Adrenal gland (tissue), 12 donors: ENCODE measurements around the gene PSG11. TPM values are rescaled to one million over a fixed set of nuclear protein-coding genes. Genes with fewer than 3 reads are reported as not detected.
"Not testable (repeated sequence)": the region's sequence is repeated elsewhere in the genome, so short reads cannot be mapped to it uniquely, and the experiment has no call there.

Experiments
- DNase-seq, 7 donors: peaks; one replicate each; pipeline ENCODE4 v3.0.0-alpha.2; 2019 to 2020
- H3K27ac ChIP-seq, 5 donors: fragments of 200-600 bp; sonication (generic) in 4 of 5; 1 replicate in 3 of 5; 2 replicates in 2 of 5; pipeline versions ENCODE4 v1.5.1 to v1.8.0; 2016 to 2020; ENCODE audit warnings: mild to moderate bottlenecking in 1 of 5
- H3K27me3 ChIP-seq: fragments of 200-600 bp; 2 replicates; pipeline ENCODE4 v1.8.0; 2021
- H3K36me3 ChIP-seq, 2 donors: fragments of 200-600 bp; replicated peaks in 1 of 2; 1 replicate in 1 of 2; 2 replicates in 1 of 2; pipeline versions ENCODE4 v1.5.1 to v1.8.0; 2018 to 2022
- H3K4me1 ChIP-seq, 2 donors: fragments of 200-600 bp; replicated peaks in 1 of 2; 1 replicate in 1 of 2; 2 replicates in 1 of 2; pipeline versions ENCODE4 v1.5.1 to v1.8.0; 2018 to 2021
- H3K4me3 ChIP-seq, 4 donors: fragments of 200-600 bp; sonication (generic) in 3 of 4; one replicate each; pipeline ENCODE4 v1.5.1; 2016 to 2018
- H3K9me3 ChIP-seq, 3 donors: fragments of 200-600 bp; sonication (generic) in 1 of 3; replicated peaks in 1 of 3; 1 replicate in 2 of 3; 2 replicates in 1 of 3; pipeline versions ENCODE4 v1.5.1 to v1.8.0; 2016 to 2021
- POLR2A ChIP-seq, 2 donors: fragments of 450-650 bp; IDR thresholded peaks; one replicate each; pipeline ENCODE4 v1.6.1; 2017; ENCODE audit warnings: antibody characterized with exemption in 2 of 2, mild to moderate bottlenecking in 2 of 2, moderate library complexity in 1 of 2
- WGBS, 4 donors: extraction: QIAGEN DNeasy Blood & Tissue Kit in 2 of 4; methylation state at CpG; one replicate each; pipeline versions ENCODE4 v1.1.5 to v1.1.7; 2013 to 2017; 5-methylcytosine and 5-hydroxymethylcytosine counted together
- intact Hi-C, 2 donors: fragments of 100-400 bp; cut with DNase I; formaldehyde crosslinking; loops; one replicate each; pipeline versions ENCODE4 v1.14.1 to v1.15.0; 2022 to 2023
- polyA plus RNA-seq, 3 donors: library from polyadenylated mRNA; stranded (reverse); fragments of 200-250 nt in 2 of 3; fragments of 350-450 nt in 1 of 3; fragmentation: Illumina TruSeq in 1 of 3; extraction: RNeasy Lipid Tissue Mini Kit (QIAGEN cat#74804) in 1 of 3; gene quantifications; one replicate each; pipeline ENCODE4 v1.2.3, GENCODE V29; 2013 to 2014
- total RNA-seq, 9 donors: library from RNA; depleted of rRNA in 4 of 9; stranded (reverse); fragments of >200 nt in 4 of 9; fragments of 120-200 nt in 1 of 9; fragmentation: NEBNext Ultra II Directional in 1 of 9; extraction: Animal tissue kit (Norgen Biotek cat#: 25700) in 1 of 9; gene quantifications; one replicate each; pipeline versions ENCODE4 v1.1.0 to v1.2.4, GENCODE V29; 2013 to 2023
- TF ChIP-seq, protein P1 (sequence below), 6 experiments: fragments of 450-650 bp in 4 of 6; fragments of 200-600 bp in 2 of 6; sonication (generic) in 1 of 6; IDR thresholded peaks; 1 replicate in 5 of 6; 2 replicates in 1 of 6; pipeline versions ENCODE4 v1.5.1 to v1.8.0; 2016 to 2021; ENCODE audit warnings: antibody characterized with exemption in 6 of 6, mild to moderate bottlenecking in 2 of 6, moderate library complexity in 1 of 6
- donor health status: healthy with polysubstance abuse.
- donor health status: Bipolar disorder and iron deficiency.
- donor health status: DM: yes; HTN: yes; CAD: no.
- donor health status: DM: no; HTN: no; CAD: no.
- donor health status: DM: no; HTN: no; CAD: no.
- donor health status: DM: yes; HTN: yes; CAD: no.

The PSG11 gene
- total and polyA plus RNA-seq, 12 donors, result not detected

DNA sequence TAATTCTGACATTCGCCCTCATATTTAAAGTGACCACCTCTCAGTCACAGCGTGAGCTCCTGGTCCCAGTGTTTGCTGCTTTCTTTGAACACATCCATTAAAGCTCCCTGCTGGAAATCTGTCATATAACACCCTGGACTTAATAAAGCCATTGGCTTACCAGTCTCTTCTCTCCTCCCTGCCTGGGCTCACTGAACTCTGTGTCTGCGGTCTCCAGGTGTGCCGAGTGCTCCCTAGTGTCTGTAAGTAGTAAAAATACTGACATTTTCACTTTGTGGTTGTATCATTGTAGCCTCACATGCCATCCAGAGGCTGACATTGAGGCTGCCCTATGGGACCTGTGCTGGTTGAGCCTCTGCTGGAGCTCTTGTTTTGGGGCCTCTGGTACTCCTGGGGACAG lies 2.6 kb upstream of the PSG11 start:
- H3K36me3 ChIP-seq, result no peaks in the 10 kb centered on the region
- no peak for DNase-seq
- no peaks in the 10 kb centered on the region for H3K27me3 ChIP-seq
- no peak overlapping the region for H3K27ac ChIP-seq
- no peaks in the 10 kb centered on the region for H3K4me1 ChIP-seq
- 65 to 76% (median 70%) methylated on average over 4 of the region's 4 CpGs for WGBS, 4 donors
- no peak for TF ChIP-seq POLR2A (IDR thresholded peaks at IDR 0.05)
- TF ChIP-seq, protein P1, sequence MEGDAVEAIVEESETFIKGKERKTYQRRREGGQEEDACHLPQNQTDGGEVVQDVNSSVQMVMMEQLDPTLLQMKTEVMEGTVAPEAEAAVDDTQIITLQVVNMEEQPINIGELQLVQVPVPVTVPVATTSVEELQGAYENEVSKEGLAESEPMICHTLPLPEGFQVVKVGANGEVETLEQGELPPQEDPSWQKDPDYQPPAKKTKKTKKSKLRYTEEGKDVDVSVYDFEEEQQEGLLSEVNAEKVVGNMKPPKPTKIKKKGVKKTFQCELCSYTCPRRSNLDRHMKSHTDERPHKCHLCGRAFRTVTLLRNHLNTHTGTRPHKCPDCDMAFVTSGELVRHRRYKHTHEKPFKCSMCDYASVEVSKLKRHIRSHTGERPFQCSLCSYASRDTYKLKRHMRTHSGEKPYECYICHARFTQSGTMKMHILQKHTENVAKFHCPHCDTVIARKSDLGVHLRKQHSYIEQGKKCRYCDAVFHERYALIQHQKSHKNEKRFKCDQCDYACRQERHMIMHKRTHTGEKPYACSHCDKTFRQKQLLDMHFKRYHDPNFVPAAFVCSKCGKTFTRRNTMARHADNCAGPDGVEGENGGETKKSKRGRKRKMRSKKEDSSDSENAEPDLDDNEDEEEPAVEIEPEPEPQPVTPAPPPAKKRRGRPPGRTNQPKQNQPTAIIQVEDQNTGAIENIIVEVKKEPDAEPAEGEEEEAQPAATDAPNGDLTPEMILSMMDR (IDR thresholded peaks at IDR 0.05), result no peak
- intact Hi-C loops, result no loop called here
- no peak overlapping the region for H3K4me3 ChIP-seq
- no peaks in the 10 kb centered on the region for H3K9me3 ChIP-seq

DNA sequence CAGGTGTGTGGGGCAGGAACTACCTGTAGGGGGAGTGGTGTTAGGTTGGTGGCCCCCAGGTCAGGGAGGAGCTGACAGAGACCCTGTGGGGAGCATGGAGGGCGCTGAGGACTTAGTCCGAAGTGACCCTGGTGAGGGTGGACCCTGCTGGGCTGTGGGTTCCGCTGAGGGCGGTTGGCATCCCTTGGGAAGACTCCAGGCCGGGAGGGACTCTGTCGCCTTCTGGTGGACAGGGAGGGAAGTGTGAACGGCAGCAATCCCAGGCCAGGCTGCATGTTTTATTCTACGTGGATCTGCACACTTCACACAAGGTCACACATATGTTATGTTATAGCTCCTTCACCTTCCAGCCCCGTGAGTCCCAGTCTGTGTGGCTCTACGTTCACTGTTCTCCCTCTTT lies 1.7 kb upstream of the PSG11 start:
- intact Hi-C loops, H3K27me3 ChIP-seq, H3K9me3 ChIP-seq, H3K36me3 ChIP-seq, H3K4me1 ChIP-seq, H3K4me3 ChIP-seq, DNase-seq, H3K27ac ChIP-seq: not testable (repeated sequence)
- WGBS, 4 donors, result 48 to 62% (median 58%) methylated on average over 9 to 10 of the region's 10 CpGs

DNA sequence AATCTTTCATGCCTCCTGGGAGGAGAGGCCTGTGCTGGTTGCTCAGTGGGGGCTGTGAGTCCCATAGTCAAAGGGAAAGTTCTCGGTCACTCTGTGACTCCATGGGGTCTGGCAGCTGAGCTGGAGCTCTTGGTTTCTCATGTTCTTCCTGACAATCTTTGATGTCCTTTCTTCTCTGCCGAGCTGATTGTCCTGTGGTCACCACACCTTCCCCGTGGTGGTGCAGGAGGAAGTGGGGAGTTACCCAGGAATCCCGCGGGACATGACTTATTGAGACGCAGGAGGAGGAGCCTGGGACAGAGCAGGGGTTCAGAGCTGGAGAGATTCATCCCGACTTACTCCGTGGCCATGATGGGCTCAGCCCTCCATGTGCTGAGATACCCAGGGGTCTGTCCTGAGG lies 792 bp upstream of the PSG11 start:
- H3K4me3 ChIP-seq, H3K9me3 ChIP-seq, DNase-seq, H3K27me3 ChIP-seq, H3K4me1 ChIP-seq, H3K27ac ChIP-seq, H3K36me3 ChIP-seq, intact Hi-C loops: not testable (repeated sequence)
- WGBS, 4 donors, result 81 to 92% (median 84%) methylated on average over 6 to 8 of the region's 8 CpGs

DNA sequence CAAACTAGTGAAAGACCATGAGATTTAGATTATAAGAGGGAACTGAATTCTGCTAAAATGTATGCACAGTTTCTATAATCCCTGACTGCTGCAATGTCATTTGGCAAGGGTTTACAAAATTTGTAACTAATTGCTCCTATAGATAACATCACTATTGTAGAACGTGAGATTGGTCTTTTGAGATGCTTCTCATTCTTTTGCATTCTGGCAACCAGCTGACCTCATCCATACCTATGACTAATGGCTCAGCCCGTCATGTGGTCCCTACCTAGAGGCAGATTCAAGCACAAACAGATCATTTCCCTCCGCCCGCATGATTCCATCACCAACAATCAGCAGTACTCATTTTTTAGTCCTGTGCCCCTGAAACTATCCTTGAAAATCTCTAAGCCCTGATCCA lies 4.2 kb downstream of the PSG11 start:
- DNase-seq, result peak in 3 of 7 donors; percentile 5 to 22 (median 9)
- H3K9me3 ChIP-seq, H3K36me3 ChIP-seq, H3K4me3 ChIP-seq, H3K27me3 ChIP-seq, intact Hi-C loops, H3K4me1 ChIP-seq, H3K27ac ChIP-seq: not testable (repeated sequence)
- 35 to 53% (median 46%) methylated on average over 4 of the region's 4 CpGs for WGBS, 4 donors

DNA sequence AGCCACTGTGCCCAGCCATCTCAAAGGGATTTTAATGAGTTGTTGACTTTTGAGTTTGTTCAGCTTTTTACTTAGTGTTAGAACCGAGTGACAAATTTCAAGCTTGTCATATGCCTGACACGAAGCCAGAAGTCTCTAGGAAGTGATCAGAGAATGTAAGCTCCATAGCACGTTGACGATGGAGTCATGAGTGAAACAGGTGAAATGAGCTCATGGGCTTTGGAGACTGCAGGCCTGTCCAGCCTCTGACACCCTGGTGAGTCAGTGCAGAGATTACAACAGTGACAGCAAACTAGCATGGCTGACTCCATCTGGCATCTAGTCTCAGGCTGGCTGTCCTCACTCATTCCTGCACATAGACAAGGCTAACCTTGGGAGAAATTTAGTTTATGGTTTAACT lies 4.6 kb downstream of the PSG11 start:
- intact Hi-C loops, H3K9me3 ChIP-seq, H3K27ac ChIP-seq, H3K36me3 ChIP-seq, H3K4me1 ChIP-seq, H3K27me3 ChIP-seq, H3K4me3 ChIP-seq: not testable (repeated sequence)
- peak in 5 of 7 donors; percentile 9 to 36 (median 30) for DNase-seq
- WGBS, 4 donors, result 59 to 86% (median 60%) methylated on average over 4 of the region's 4 CpGs

DNA sequence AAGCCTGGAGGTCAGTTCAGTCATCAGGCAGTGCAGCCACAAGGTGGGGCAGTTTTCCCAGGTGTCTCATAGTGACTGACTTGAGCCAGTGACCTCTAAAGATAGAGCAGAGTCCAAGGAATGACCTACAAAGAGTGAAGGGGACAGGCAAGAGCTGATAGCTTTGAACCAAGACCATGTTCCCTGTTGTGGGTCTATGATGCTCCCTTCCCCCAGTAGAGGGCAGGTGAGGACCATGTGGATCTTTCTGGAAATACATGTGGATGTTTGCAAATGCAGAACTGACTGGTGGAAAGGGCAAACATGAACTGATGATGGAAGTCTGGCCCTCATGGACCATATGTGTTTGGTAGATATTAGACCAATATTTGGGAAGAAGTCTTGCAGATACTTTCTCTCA lies 6.7 kb downstream of the PSG11 start:
- DNase-seq, intact Hi-C loops, H3K27ac ChIP-seq, H3K4me3 ChIP-seq, H3K27me3 ChIP-seq, H3K4me1 ChIP-seq, H3K36me3 ChIP-seq, H3K9me3 ChIP-seq: not testable (repeated sequence)

DNA sequence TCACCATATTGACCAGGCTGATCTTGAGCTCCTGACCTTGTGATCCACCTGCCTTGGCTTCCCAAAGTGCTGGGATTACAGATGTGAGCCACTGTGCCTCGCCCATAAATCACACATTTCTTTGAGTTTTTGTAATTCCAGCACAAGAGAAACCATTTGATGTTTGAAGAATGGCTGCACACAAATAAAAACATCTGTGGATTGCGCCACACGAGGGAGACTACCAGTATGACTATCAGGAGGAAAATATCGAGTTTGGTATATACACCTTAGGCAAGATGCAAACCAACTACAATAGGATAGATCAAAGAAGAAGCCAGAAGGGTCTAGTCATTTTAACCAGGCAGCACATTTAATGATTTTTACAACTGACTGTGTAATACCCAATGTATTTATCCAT lies 20.4 kb downstream of the PSG11 start:
- H3K4me1 ChIP-seq, intact Hi-C loops, DNase-seq, H3K4me3 ChIP-seq, H3K9me3 ChIP-seq, H3K27ac ChIP-seq, H3K27me3 ChIP-seq, H3K36me3 ChIP-seq: not testable (repeated sequence)
- WGBS, 4 donors, result 55 to 64% (median 59%) methylated on average over 4 of the region's 4 CpGs

DNA sequence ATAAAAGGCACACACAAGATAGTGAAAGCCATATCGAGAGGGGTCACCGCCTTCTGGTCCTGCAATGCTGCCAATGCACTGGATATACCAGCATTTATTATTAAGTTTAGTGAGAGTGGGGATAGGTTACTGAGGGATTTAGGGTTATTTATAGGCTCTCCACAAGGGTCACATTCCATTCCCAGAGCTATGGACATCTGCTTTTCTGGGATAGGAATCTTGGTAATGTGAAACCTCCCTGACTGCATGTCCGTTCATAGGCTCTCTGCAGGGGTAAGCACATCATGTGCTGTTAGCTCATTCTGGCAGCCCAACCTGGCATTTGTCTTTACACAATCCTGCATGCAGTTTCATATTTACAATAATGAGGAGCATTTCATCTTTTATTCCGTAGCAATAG lies 21.4 kb downstream of the PSG11 start:
- H3K27me3 ChIP-seq, H3K36me3 ChIP-seq, H3K9me3 ChIP-seq, H3K4me1 ChIP-seq, DNase-seq, intact Hi-C loops, H3K4me3 ChIP-seq, H3K27ac ChIP-seq: not testable (repeated sequence)
- WGBS, 4 donors, result 35 to 55% (median 46%) methylated on average over 4 of the region's 4 CpGs

DNA sequence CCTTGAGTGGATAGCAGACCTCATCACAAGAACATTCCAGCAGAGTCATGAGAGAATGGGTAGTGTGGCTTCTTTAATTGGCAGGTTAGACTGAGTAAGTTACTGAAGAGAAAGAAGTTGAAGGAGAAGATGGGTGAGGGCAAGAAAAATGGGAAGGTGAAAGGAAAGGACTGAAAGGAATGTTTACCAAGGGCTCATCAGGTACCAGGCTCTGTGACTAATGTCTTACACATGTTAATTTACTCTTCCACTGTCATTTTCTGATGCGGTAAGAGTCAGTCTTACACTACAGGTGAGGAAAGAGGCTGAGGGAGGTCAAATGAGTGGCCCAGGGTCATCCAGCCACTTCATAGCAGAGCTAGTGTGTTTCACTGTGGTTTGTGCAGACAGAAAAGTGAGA lies 22.6 kb downstream of the PSG11 start:
- H3K27ac ChIP-seq, H3K9me3 ChIP-seq, DNase-seq, intact Hi-C loops, H3K27me3 ChIP-seq, H3K4me1 ChIP-seq, H3K36me3 ChIP-seq, H3K4me3 ChIP-seq: not testable (repeated sequence)
- WGBS, 4 donors, result 63 to 90% (median 70%) methylated on average over 1 of the region's 1 CpG

DNA sequence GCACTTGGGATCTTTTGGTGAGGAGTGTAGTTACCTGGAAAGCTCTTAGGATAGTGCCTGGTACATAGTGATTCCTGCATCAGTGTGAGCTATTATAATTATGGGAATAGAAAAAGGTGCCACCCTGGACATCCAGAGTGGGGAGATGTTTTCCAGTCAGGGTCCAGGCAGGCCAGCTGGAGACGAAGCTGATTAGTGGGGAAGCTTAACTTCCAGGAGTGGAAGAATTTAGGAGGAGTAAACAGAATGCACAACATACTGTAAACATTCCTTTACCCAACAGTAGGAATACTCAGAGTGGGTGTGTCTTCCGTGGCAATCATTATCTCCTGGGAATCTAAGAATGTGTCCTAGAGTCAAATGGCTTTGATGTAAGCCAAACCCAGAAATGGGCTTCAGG lies 23.3 kb downstream of the PSG11 start:
- intact Hi-C loops, H3K4me3 ChIP-seq, H3K36me3 ChIP-seq, H3K9me3 ChIP-seq, H3K27ac ChIP-seq, DNase-seq, H3K27me3 ChIP-seq, H3K4me1 ChIP-seq: not testable (repeated sequence)
- 44 to 57% (median 53%) methylated on average over 2 of the region's 2 CpGs for WGBS, 4 donors

DNA sequence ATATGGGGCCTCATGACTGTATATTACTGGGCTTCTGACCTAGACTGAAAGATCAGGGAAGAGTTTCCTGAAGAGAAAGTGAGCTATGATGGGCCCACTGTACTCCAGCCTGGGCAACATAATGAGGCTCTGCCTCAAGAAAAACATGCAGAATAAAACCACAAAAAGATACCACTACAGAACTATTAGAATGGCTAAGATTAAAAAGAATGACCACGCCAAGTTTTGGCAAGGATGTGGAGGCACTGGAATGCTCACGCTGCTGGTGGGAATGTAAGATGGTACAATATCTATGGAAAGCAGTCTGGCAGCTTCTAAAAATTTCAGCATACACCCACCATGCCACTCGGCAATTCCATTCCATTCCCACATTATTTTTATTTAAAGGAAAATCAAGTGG lies 30.1 kb downstream of the PSG11 start:
- H3K4me1 ChIP-seq, DNase-seq, H3K9me3 ChIP-seq, H3K4me3 ChIP-seq, intact Hi-C loops, H3K27ac ChIP-seq, H3K36me3 ChIP-seq, H3K27me3 ChIP-seq: not testable (repeated sequence)
- WGBS, 4 donors, result 76 to 90% (median 84%) methylated on average over 3 of the region's 3 CpGs
